Transverse colon (tissue), 4 donors: ENCODE results near the gene NABP1. TPM values are rescaled to one million over a fixed set of nuclear protein-coding genes. Genes with fewer than 3 reads are reported as not detected.

Experiments used
- DNase-seq: peaks from one replicate; pipeline ENCODE4 v3.0.0-alpha.2; 2019
- H3K27ac ChIP-seq, 4 donors: fragments of 200-600 bp; sonication (generic); 2 replicates each; pipeline ENCODE4 v1.5.1; 2016 to 2018; ENCODE audit warnings: inconsistent platforms in 4 of 4
- H3K27me3 ChIP-seq: fragments of 200-600 bp; sonication (generic); 2 replicates; pipeline ENCODE4 v1.5.1; 2017; ENCODE audit warnings: inconsistent platforms
- H3K36me3 ChIP-seq, 4 donors: fragments of 200-600 bp; sonication (generic); 2 replicates each; pipeline ENCODE4 v1.5.1; 2017 to 2019; ENCODE audit warnings: inconsistent platforms in 4 of 4
- H3K4me1 ChIP-seq, 4 donors: fragments of 200-600 bp; sonication (generic); 2 replicates each; pipeline ENCODE4 v1.5.1; 2017 to 2020; ENCODE audit warnings: inconsistent platforms in 4 of 4
- H3K4me3 ChIP-seq, 4 donors: fragments of 200-600 bp; sonication (generic); 1 replicate in 1 of 4; 2 replicates in 3 of 4; pipeline versions ENCODE4 v1.5.1 to v1.6.1; 2017 to 2019; ENCODE audit warnings: inconsistent platforms in 4 of 4
- H3K9me3 ChIP-seq, 2 donors: fragments of 200-600 bp; sonication (generic); 2 replicates each; pipeline ENCODE4 v1.5.1; 2017 to 2019; ENCODE audit warnings: inconsistent platforms in 2 of 2
- CTCF ChIP-seq, 5 experiments: fragments of 200-600 bp in 3 of 5; fragments of 450-650 bp in 2 of 5; sonication (generic) in 3 of 5; IDR thresholded peaks; 1 replicate in 2 of 5; 2 replicates in 3 of 5; pipeline ENCODE4 v1.5.1; 2016 to 2017; ENCODE audit warnings: antibody characterized with exemption in 5 of 5, inconsistent platforms in 3 of 5, mild to moderate bottlenecking in 2 of 5, moderate library complexity in 1 of 5
- EP300 ChIP-seq: sonication (generic); formaldehyde crosslinking; IDR thresholded peaks from one replicate; pipeline ENCODE4 v1.6.1; 2017; ENCODE audit warnings: antibody characterized with exemption, low read depth
- POLR2A ChIP-seq: fragments of 450-650 bp; IDR thresholded peaks from one replicate; pipeline ENCODE4 v1.6.1; 2016; ENCODE audit warnings: antibody characterized with exemption, mild to moderate bottlenecking, moderate library complexity
- POLR2AphosphoS5 ChIP-seq, 3 donors: sonication (generic); formaldehyde crosslinking; IDR thresholded peaks; one replicate each; pipeline ENCODE4 v1.6.1; 2016; ENCODE audit warnings: antibody characterized with exemption in 3 of 3
- whole genome bisulfite sequencing, 2 donors: methylation state at CpG; one replicate each; pipeline ENCODE4 v1.1.5; 2018; ENCODE audit warnings: low coverage in 1 of 2; 5-methylcytosine and 5-hydroxymethylcytosine counted together
- in situ Hi-C, 4 donors: fragments of 200-750 bp; cut with MboI; loops; one replicate each; pipeline versions ENCODE4 v1.15.0 to v1.15.1; 2017; ENCODE audit warnings: low sequenced_read_pairs in 3 of 4, low pct_ligation_motif_present in 1 of 4, low pct_unique_long_range_greater_than_20kb in 1 of 4
- intact Hi-C: fragments of 100-400 bp; cut with DNase I; formaldehyde crosslinking; loops from one replicate; pipeline ENCODE4 v1.15.1; 2023; ENCODE audit warnings: low total_unique reads
- total RNA-seq, 4 donors: library from RNA; depleted of rRNA; stranded (reverse); fragments of >200 nt; gene quantifications; one replicate each; pipeline ENCODE4 v1.1.0, GENCODE V29; 2016

Gene NABP1
- total RNA-seq, 4 donors from 2014 or later: 1.00 to 55.6 (median 33.0) TPM

GRCh38 chr2:191650896-191651773, 26.8 kb upstream of the NABP1 start:
- H3K9me3 ChIP-seq: no peaks in the 10 kb centered on the region
- WGBS, 2 donors: 62 to 73% methylated on average over 3 of the region's 3 CpGs
- H3K27me3 ChIP-seq: no peaks in the 10 kb centered on the region
- no peak overlapping the region for H3K27ac ChIP-seq
- H3K4me3 ChIP-seq: no peak overlapping the region
- H3K4me1 ChIP-seq: peaks cover 0 to 4% (median 0%) of the 10 kb centered on the region in 4 donors
- DNase-seq: no peak
- in situ Hi-C loops: no loop called here
- no peaks in the 10 kb centered on the region for H3K36me3 ChIP-seq
- intact Hi-C loops: no loop called here
- TF ChIP-seq POLR2A (no peak), CTCF (IDR thresholded peaks at IDR 0.05) (no peak), EP300 (no peak), POLR2AphosphoS5 (IDR thresholded peaks at IDR 0.05) (no peak)

GRCh38 chr2:191653667-191654391, 24.1 kb upstream of the NABP1 start:
- no peak overlapping the region for H3K4me3 ChIP-seq
- intact Hi-C loops (no loop called here), in situ Hi-C loops (no loop called here)
- TF ChIP-seq POLR2AphosphoS5 (IDR thresholded peaks at IDR 0.05): no peak
- no peak for TF ChIP-seq CTCF (IDR thresholded peaks at IDR 0.05)
- no peak for TF ChIP-seq EP300
- no peak for TF ChIP-seq POLR2A
- no peaks in the 10 kb centered on the region for H3K4me1 ChIP-seq
- no peaks in the 10 kb centered on the region for H3K27me3 ChIP-seq
- H3K9me3 ChIP-seq: no peaks in the 10 kb centered on the region
- DNase-seq: no peak
- H3K36me3 ChIP-seq: no peaks in the 10 kb centered on the region
- H3K27ac ChIP-seq: no peak overlapping the region
- WGBS, 2 donors: 89 to 94% methylated on average over 4 to 5 of the region's 5 CpGs

GRCh38 chr2:191656391-191656790, 21.5 kb upstream of the NABP1 start:
- intact Hi-C loops (no loop called here), in situ Hi-C loops (no loop called here)
- H3K9me3 ChIP-seq: no peaks in the 10 kb centered on the region
- TF ChIP-seq POLR2AphosphoS5 (IDR thresholded peaks at IDR 0.05): no peak
- no peak for TF ChIP-seq CTCF (IDR thresholded peaks at IDR 0.05)
- H3K27ac ChIP-seq: no peak overlapping the region
- no peaks in the 10 kb centered on the region for H3K36me3 ChIP-seq
- H3K4me1 ChIP-seq: no peaks in the 10 kb centered on the region
- no peak overlapping the region for H3K4me3 ChIP-seq
- DNase-seq: no peak
- no peaks in the 10 kb centered on the region for H3K27me3 ChIP-seq

DNA sequence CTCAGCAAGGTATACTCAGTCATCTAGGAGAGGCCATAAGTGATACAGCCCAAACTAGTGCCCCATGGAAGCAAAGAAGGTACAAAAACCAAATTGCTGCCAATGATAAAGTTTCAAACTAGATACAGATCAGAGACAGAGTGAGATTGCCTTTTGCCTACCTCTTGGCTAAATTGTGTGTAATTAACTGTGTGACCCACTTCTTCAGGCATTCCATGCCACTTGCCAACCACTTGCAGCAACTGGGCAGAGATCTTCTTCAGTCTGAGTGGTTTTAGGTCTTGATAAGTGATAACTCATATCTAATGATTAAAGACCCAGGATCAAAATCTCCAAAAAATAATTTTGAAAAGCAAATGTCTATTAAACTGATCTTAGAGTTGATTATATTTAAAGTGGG, 21.1 kb upstream of the NABP1 start:
- H3K27ac ChIP-seq: no peak overlapping the region
- in situ Hi-C loops: no loop called here

More for the DNA sequence above, 21.1 kb upstream of the NABP1 start:
- TF ChIP-seq POLR2A (no peak), EP300 (no peak), CTCF (IDR thresholded peaks at IDR 0.05) (no peak), POLR2AphosphoS5 (IDR thresholded peaks at IDR 0.05) (no peak)
- no peaks in the 10 kb centered on the region for H3K27me3 ChIP-seq
- no peak overlapping the region for H3K4me3 ChIP-seq
- no peaks in the 10 kb centered on the region for H3K36me3 ChIP-seq
- no peak for DNase-seq
- no peaks in the 10 kb centered on the region for H3K9me3 ChIP-seq
- no peaks in the 10 kb centered on the region for H3K4me1 ChIP-seq
- intact Hi-C loops: no loop called here
